Limb (tissue), 2 donors: ENCODE results near the gene FES.
"Not testable (repeated sequence)": the region's sequence is repeated elsewhere in the genome, so short reads cannot be mapped to it uniquely, and the experiment has no call there.

ENCODE experiments used
- DNase-seq, 2 donors: peaks; one replicate each; pipeline ENCODE4 v3.0.0-alpha.2; 2016; ENCODE audit errors: extremely low spot score in 2 of 2

The FES gene

DNA sequence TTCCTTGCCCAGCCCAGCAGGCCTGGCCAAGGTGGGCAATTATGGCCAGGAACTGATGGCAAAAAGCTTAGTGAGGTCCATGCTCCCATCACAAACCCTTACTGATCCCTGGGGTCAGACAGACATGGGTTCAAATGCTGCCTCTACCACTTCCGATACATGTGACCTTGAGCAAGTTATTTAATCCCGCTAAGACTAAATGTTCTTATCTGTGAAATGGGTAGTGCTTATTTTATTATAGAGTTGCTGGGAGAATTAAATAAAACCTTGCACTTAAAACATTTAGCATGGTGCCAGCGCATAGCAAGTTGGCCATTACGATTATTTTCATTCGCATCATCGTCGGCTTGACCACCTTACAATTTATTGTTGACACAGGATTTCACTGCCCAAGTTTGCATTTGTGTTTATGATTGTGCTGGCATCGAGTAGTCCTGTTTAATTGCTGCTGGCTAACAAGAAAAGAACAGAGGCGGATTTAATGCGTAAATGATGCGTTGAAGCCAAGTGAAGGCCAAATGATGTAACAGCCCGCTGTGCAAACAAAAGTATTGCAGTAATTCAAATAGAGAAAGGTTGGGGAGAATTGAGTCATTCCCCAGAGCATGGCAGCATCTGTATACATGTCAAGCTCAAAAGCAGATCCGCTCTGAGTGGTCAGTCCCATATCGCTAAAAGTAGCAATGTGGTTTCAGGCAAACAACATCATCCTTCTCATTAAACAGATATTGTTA is 23.2 kb upstream of the FES start:
- no peak for DNase-seq

DNA sequence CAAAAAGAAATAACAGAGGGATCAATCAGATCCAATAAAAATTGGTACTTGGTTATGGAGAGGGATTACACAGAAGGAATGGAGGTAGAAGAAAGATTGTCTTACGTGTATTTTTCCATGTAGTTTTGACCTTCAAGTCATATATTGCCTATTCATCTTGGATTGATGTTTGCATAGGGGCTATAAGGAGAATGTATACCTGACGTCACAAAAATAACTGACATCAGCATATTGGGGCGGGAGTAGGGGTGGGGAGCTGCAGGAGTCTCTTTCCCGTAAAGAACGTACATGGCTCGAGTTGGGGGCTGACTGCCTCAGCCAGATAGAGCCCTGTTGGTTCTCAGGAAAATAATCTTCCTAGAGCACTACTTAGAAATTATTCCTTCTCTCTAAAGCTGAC is 21.8 kb upstream of the FES start:
- DNase-seq, result no peak

DNA sequence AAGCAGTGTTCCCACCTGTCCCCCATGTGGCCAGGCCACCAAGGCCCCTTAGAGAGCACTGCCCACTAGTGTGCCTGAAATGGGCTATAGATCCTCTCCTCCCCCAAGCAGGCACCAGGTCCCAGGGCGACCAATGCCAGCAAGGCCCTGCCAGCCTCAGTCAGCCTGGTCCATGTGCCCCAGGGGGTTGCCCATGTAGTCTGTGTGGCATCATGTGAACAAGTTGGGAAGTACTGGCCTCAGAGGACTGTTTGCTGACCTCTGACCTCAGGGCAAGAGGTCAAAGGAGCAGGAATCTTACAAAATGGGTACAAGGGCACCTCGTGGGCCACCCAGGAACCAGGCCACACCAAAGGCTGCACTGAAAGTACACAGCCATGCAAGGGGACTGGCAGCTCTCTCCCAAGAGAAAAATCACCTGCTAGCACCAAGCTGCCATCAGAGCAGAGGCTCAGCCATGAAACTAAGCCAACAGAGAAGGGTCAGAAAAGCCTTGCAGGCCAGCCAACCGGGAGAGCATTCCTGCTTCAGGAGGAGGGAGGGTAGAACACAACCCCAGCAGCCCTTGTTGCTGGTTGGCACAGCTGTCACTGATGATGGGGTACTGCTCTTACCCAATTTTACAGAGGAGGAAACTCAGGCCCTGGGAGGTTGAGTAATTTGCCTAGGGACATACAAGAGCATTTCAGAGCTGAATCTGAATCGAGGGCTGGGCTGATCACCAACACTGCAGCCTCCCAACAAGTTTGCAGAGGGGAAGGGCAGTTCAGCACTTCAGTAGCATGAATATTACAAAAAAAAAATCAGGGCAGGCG is 21.1 kb upstream of the FES start:
- no peak for DNase-seq

DNA sequence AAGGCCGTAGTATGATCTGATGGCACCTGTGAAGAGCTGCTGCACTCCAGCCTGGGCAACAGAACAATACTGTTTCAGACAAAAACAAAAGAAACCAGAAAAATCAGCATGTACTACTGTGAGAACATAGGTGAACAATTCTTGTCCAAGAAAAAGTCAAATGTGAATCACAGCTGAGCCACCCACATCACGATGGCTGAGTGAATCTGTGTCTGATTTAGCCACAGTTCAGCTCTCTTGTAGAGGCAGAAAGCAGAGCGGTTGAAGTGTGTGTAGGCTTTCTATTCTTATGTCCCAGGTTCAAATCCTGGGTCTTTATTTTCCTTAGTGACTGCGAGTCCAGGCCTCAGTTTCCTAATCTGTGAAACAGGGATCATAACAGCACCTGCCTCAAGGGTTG is 20.3 kb upstream of the FES start:
- no peak for DNase-seq

DNA sequence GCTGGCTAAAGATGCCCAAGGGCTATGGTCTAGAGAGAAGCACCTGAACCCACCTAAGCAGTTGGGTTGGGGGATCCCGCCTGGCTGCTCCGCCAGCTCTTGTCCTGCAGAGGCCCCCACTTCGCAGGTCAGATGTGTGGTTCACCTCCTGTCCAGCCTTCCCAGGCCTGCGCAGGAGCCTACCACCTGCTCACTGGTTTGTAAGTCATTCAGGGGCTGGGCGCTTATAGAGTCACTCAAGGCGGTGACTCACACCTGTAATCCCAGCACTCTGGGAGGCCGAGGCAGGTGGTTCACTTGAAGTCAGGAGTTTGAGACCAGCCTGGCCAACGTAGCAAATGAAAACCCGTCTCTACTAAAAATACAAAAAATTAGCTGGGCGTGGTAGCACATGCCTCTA is 19.8 kb upstream of the FES start:
- DNase-seq, result no peak

DNA sequence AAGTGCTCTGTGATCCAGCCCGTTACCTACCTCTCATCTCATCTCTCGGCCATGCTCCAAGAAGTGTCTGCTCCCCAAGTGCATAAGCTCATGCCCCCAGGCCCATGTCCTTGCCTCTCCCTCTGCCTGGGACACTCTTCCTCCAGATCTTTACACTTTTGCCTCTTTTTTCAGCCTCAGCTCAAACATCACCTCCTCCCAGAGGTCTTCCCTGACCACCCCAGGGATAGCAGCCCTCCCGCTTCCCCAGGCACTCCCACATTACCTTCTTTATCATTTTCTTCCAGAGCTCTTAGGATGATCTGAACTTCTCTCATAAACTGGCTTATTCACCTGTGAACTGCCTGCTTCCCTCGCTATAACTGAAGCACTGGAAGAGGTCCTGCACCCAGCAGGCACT is 18.6 kb upstream of the FES start:
- no peak for DNase-seq

DNA sequence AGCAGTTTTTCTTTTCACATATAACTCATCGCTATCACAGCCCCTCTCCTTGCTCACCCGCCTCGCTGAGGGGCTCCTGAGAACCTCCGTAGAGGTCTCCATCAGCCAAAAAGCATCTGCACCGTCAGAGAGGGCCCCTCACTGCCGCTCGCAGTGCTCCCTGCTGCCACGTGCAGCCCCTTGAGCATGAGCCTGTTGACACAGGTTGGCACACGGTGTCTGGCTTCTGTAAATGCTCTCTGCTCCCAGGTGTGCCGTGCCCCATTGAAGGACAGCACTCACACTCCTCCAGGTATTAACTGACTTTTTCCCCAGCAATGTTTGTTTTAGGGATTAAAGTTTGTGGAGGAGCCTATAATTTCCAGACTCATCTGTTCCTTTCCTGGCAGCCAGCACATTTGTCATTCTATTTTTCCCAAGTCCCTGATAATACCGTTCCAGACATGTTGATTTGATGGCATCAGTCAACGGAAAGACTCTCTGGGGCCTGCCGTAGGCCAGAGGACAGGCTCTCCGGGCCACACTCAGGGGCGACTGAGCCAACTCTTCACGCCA is 18.1 kb upstream of the FES start:
- DNase-seq, result no peak

DNA sequence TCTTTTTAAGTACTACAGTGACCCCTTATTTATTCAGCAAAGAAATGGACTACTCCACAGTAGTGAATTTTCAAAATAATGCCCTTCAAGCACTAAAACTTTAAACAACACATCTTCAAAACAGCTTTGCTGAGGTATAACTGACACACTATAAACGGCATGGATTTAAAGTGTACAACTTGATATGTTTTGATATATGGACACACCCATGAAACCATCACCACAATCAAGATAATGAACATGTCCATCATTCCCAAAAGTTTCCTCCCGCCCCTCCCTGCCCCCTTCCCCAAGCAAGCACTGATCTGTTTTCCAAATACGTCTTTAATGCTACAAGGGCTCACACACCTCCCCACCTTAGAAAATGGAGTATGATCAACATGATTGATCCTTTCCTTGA is 17.5 kb upstream of the FES start:
- DNase-seq, result no peak

DNA sequence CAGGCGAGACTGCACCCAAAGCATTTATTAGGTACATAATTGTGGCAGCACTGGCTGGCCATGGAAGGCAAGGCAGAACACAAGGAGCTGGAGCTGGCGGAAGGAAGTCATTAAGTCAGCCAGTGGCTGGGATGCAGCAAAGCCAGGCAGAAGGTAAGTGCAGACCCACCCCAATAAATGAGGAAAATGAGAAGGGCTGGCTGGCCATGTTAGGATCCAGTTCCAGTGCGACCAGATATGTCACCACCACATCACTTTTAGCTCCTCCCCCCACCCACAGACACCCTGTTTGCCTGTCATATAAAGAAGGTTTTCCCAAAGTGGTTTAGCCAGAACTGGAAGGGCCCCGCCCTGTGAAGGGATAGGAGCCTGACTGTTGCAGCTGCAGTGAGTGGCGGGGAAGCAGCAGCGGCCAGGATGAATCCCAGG is 16.0 kb upstream of the FES start, which contains the start of gene FURIN:
Gene FURIN (plus strand): TSS at position 328 of the 429 bp plus-strand sequence. CDS start 7,153 bp downstream, outside the sequence.
- DNase-seq, result no peak

DNA sequence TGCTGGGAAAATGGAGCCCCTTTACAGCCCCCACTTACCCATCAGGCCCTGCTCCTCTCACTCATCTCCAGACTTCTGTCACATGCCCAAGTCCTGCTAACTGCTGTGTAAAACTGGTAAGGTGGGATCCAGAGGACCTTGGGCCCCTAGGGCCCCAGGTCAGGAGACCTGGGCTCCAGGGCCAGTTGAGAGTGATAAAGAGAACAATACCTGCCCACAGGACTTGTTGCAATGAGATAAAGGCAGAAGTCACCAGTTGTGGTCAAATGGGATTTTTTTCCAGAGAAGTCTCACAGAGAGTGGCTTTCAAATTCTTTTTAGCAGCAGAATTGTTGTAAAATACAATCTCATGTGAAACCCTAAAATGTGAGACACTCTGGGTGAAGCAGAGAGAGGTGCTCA is 15.2 kb upstream of the FES start:
- DNase-seq, result no peak

DNA sequence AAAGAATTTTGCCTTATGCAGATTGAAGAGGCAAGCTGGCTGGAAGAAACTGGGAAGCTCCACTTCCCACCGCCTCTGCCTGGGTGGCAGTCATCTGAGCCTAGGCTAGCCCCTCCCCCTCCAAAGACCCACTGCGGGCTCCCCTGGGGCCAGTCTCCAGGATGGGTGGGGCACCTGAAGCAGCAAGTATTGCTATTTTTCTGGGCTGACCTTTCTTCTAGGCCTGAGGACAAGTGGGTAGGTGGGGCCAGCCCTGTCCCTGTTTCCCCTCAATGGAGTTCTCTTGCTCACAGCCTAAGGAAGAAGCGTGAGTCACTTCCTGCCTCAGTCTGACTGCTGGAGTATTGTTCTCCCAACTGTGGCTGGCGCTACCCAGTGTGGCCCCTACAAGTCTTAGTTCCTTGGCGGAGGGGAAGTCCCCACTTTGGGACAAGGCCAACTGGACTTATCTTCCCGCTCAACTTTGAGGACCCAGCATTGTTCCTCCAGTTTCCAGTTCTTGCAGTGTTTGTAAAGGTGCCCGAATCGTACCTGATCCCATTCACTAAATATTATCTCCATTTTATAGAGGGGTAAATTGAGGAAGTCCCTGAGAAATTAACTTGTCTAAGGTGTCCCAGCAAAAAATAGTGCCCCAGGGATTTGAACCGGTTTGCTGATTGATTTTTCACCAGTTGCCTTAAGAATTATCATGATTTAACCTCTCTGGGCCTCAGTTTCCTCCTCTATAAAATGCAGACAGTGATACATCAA is 14.5 kb upstream of the FES start:
- DNase-seq, result peak in 1 of 2 donors; percentile 52

DNA sequence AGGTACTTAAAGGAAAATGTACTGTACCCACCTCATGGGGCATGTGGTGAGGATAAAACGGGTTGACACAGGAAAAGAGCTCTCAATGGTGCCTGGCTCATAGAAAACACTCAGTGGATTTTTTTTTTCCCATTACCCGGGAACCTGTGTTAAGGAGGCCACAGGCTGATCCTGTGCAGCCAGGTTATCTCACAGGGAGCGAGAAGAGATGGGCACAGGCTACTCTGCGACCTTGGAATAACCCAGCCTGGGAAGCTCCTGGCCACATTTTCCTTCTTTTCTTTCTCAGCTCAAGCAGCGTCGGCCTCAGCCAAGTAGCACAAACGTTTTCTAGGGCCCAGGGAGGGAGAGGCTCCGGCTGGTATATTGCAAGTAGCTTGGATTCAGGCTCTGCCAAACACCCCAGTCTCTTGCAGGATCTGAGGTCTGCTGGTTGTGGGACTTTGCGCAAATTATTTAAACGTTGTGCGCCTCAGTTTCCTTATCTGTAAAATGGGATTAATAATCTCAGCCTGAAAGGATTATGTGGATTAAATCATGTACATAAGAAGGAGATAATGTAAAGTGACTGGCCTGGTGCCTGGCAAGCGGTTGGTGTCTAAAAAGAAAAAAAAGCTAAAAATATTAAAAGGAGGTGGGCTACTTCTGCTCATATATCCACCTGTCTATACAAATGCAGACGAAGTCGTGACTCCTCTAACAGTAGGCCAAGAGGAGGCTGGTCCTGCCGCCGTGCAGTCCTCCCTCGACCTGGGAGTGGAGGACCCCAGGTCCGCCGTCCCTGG is 13.8 kb upstream of the FES start:
- DNase-seq, result no peak

DNA sequence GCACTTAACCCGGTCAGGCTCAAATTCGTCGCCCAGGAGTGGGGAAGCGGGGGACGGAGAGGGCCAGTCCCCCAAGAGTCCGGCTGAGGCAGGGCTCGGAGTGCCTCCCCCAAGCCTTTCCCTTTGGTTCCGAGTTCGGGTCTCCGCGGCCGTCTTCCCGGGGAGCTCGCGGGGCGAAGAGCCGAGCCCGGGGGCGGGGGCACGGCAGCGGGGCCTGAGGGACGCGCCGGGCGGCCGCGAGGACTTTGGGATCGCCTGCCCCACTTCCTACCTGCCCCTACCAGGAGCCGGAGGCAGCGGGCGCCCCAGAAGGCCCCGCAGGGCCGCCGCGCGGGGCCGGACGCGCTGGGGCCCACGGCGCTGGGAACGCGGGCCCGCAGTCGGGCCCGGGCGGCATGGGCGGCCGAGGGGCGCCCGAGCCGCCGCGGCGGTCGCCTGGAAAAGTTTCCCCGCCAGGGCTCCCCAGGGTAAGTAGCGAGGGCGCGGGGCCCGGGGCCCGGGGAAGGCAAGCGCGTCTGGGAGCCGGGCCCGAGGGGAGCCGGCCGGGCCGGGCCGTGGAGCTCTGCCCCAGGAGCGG is 13.1 kb upstream of the FES start:
- peak in 1 of 2 donors; percentile 71 for DNase-seq

DNA sequence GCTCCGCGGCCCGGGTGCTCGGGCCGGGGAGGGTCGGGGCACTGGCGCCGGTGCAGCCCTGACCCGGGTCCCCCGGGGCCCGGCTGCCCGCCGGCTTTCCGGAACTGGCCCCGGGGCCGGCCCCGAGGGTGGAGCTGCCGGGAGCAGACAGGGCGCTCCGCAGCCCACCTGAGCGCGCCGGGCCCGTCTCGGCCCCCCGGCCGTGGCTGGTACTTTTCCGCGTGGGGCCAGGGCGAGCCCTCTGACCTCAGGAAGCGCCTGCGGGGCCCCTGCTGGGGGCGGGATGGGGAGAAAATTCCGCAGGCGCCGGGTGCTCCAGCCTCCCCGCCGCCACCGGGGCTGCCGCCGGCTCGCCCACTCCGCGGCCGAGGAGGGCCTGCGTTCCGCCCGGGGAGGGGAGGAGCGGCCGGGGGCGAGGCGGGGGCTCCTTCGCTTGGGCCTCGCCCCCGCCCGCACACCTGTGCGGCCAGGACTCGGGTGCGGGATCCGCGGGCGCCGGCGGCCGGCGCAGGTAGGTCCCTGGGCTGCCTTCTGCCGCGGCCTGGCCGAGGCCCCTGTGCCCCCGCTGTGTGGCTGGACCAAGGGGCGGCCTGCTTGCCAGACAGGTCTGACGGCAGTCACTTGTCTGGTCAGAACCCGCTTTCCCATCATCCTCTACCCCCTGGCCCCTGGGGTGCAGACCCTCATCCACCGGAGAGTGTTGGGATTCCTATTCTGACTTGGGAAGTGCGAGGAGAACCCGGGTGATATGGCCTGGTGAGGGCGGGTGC is 12.4 kb upstream of the FES start:
- no peak for DNase-seq

DNA sequence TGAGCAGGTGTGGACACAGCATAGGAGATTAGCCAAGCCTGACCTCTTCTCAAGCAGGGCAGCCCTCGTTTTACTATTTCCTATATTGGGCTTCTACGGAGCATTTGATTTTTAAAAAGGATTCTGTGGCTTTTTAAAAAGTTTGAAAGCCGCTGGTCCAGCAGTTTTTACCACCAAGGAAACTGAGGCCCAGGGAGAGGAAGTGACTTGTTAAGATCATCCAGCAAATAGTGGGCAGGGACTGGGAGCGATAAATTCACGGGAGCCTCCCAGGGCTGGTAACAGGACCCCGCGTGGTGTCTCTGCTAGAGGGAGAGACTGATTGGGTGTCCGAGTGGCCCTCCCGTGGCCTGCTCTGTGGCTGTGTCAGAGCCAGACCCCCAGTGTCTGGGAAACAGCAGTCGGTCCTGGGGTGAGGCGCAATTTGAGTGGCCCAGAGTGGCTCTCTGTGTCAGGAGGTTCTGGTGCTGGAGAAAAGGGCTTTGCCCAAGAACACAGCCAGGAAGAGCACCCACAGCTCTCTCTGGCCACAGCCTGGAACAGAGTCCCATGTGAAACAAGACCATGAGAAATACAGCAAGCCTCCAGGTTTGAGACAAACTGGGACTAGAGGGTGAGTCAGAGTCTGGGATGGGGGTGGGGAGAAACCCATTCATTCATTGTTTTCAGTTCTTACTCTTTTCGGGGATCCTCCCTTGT is 11.7 kb upstream of the FES start:
- no peak for DNase-seq

DNA sequence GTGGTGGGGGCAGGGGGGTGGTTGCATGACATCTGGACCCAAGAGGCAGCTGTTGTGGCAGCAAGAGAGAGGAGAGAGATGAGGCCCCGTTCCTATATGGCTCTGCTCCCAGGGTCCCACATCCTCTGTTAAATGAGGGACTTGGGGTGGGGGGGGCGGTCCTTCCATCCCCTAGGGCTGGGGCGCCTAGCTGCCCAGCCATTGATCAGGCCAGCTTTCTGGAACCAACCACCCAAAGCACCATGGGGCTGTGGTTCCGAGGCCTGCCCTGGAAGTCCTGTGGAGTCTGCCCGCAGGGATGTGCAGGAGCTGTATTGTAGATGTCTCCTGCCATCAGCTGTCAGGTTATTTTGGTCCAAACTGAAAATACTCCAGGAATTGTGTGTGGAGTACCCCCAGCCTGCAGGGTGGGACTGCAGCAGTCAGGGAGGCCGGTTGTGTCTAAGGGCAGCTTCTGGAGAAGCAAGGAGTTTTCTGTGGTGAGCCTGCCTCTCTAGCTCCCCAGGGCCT is 10.8 kb upstream of the FES start:
- no peak for DNase-seq

DNA sequence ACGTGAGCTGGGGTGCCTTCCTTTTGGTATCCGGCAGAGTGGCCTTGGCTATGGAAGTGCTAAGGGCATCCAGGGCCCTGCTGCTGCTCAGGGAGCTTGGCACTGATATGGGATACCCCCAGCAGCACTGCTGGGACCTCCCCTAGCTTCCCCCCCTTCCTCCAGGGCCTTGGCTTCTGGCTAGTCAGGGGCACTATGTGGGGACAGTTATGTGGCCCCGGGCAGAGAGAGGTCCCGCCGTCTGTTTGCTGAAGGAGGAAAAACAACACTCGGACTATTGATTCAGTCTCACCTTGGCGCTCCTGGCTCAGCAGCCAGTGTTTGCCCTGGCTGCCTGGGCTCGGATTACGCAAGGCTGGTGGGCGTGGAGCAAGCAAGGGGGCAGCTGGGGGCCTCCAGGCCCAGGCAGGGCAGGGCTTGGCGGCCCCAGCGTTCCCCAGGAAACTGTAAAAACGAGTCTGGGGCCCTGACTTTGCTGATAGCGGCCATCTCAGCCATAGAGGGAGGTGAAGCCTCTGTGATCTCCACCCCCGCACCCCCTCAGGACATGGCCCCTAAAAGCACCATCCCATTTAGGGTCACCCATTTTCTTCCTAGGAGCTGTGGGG is 10.2 kb upstream of the FES start:
- DNase-seq, result no peak

DNA sequence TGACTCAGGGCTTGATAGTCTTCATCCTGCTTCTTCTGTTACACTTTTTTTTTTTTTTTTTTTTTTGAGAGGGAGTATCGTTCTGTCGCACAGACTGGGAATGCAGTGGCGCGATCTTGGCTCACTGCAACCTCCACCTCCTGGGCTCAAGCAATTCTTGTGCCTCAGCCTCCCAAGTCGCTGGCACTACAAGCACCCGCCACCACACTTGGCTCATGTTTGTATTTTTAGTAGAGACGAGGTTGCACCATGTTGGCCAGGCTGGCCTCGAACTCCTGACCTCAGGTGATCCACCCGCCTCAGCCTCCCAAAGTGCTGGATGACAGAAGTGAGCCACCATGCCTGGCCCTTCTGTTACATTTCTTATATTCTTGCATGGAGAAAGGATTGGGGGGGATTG is 9.3 kb upstream of the FES start:
- DNase-seq, result not testable (repeated sequence)

DNA sequence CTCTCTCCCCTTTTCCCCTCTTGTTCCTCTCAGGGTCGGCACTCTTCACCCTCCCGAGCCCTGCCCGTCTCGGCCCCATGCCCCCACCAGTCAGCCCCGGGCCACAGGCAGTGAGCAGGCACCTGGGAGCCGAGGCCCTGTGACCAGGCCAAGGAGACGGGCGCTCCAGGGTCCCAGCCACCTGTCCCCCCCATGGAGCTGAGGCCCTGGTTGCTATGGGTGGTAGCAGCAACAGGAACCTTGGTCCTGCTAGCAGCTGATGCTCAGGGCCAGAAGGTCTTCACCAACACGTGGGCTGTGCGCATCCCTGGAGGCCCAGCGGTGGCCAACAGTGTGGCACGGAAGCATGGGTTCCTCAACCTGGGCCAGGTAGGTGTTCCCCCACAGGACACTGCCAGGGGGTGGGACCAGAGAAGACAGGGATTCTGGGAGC is 8.7 kb upstream of the FES start:
- no peak for DNase-seq
